ENCODE measurements around the gene KRTAP12-1. TPM values are rescaled to one million over a fixed set of nuclear protein-coding genes. Genes with fewer than 3 reads are reported as not detected.

Gene KRTAP12-1
- total and polyA plus RNA-seq, 2 of the 8 experiments (the other 6 are each of a cell fraction or from before 2014, with no cell fraction given) = 0.50 to 0.73 TPM

GRCh38 chr21:44718571-44718970 lies 36.6 kb upstream of the KRTAP12-1 start:
- H3K4me1 ChIP-seq (replicated peaks in 1 of 4; ENCODE audit: control insufficient read depth in 3 of 4, insufficient read depth in 4 of 4, low read length in 3 of 4) = peaks cover 5 to 18% (median 10%) of the 10 kb centered on the region in 4 experiments
- no peak overlapping the region for H4K8ac ChIP-seq (ENCODE audit: extremely low read depth, insufficient read depth, low read length)
- no peaks in the 10 kb centered on the region for H3K9me3 ChIP-seq (ENCODE audit: insufficient read depth in 2 of 2, low read depth in 1 of 2, low read length in 1 of 2)
- H3K4ac ChIP-seq (replicated peaks; ENCODE audit: insufficient read length, low read depth, low read length) = no peak overlapping the region
- H2BK12ac ChIP-seq (ENCODE audit: low read depth, low read length) = peak overlapping the region; percentile 65; the same call in 1 of the 2 replicates
- no peak overlapping the region for H2BK120ac ChIP-seq (replicated peaks; ENCODE audit: low read depth, low read length)
- FAIRE-seq = no peak
- peak overlapping the region; percentile 72; the same call in 1 of the 2 replicates for H2BK20ac ChIP-seq (ENCODE audit: low read length)
- no peak overlapping the region for H3K27ac ChIP-seq (ENCODE audit: low read depth, low read length)
- no peak overlapping the region for H2AK5ac ChIP-seq (ENCODE audit: low read depth, low read length)
- no peak overlapping the region; the same call in 1 of the 2 replicates for H3K18ac ChIP-seq (ENCODE audit: extremely low read depth, low read length)
- H2BK15ac ChIP-seq (ENCODE audit: low read length) = peak overlapping the region; percentile 54; the same call in 1 of the 2 replicates
- no peak overlapping the region for H4K91ac ChIP-seq (replicated peaks; ENCODE audit: insufficient read length, low read length)
- H4K5ac ChIP-seq (ENCODE audit: insufficient read length, low read depth, low read length) = no peak overlapping the region
- no peaks in the 10 kb centered on the region for H3K36me3 ChIP-seq (ENCODE audit: control insufficient read depth in 2 of 4, insufficient read depth in 4 of 4, low read length in 3 of 4)
- 48% methylated on average over 6 of the region's 6 CpGs; no CpG with 5 or more reads in 1 of the 2 experiments for WGBS, 2 experiments (ENCODE audit: extremely low coverage in 1 of 2, insufficient coverage in 1 of 2, insufficient read length in 1 of 2, insufficient replicate concordance in 2 of 2, low coverage in 1 of 2, low lambda C conversion rate in 2 of 2, missing lambda C conversion rate in 1 of 2)
- no peaks in the 10 kb centered on the region for H4K20me1 ChIP-seq (replicated peaks in 1 of 2; ENCODE audit: control insufficient read depth in 1 of 2, insufficient read depth in 2 of 2, low read length in 2 of 2)
- H3K23ac ChIP-seq (ENCODE audit: insufficient read length) = no peak overlapping the region
- H3K14ac ChIP-seq (ENCODE audit: insufficient read length) = no peak overlapping the region
- no peaks in the 10 kb centered on the region for H3K79me2 ChIP-seq (ENCODE audit: control insufficient read depth in 1 of 2, insufficient read depth in 2 of 2, low read length in 2 of 2)
- H3K79me1 ChIP-seq (ENCODE audit: low read depth, low read length) = no peaks in the 10 kb centered on the region
- peak in 1 of 2 experiments; percentile 56 for DNase-seq (ENCODE audit: low read depth in 1 of 2, low spot score in 2 of 2)
- H3K23me2 ChIP-seq (ENCODE audit: low read depth, low read length) = no peaks in the 10 kb centered on the region; the same call in 1 of the 2 replicates
- peak overlapping the region; percentile 66; the same call in 1 of the 2 replicates for H2AFZ ChIP-seq (ENCODE audit: low read length)
- H2BK5ac ChIP-seq (ENCODE audit: low read depth, low read length) = no peak overlapping the region
- H3K4me2 ChIP-seq (ENCODE audit: insufficient read depth in 1 of 2, low read depth in 2 of 2, low read length in 2 of 2) = peak overlapping the region in 1 of 2 experiments; percentile 11; a peak in 1 of 4 replicates
- peaks cover 0 to 17% (median 5%) of the 10 kb centered on the region in 4 experiments; a peak in 4 of 7 replicates for H3K27me3 ChIP-seq (replicated peaks in 1 of 4; ENCODE audit: control insufficient read depth in 3 of 4, extremely low read depth in 1 of 4, insufficient read depth in 3 of 4, low read length in 3 of 4)
- H3K4me3 ChIP-seq (ENCODE audit: extremely low read depth in 1 of 4, insufficient read depth in 2 of 4, low read depth in 3 of 4, low read length in 4 of 4) = no peak overlapping the region
- ChIA-PET POLR2A (ENCODE audit: partially characterized antibody) (interaction anchor here (0.9 to 1.4 kb wide), 2 partner anchors 9 to 14 kb away, joined by 3 to 4 read pairs; no protein-coding TSS in a partner anchor), CTCF (ENCODE audit: partially characterized antibody) (interaction anchor here (0.6 to 3.0 kb wide), 14 partner anchors 9 to 180 kb away, joined by 3 to 12 read pairs (median 4); partner anchors contain the start of genes KRTAP12-2 and KRTAP12-3)
- no peak overlapping the region for H3K56ac ChIP-seq (replicated peaks; ENCODE audit: insufficient read length, low read depth, low read length)
- no peak overlapping the region for H3K9ac ChIP-seq (replicated peaks in 1 of 4; ENCODE audit: extremely low read depth in 1 of 4, low read depth in 3 of 4, low read length in 3 of 4)
- TF ChIP-seq HDAC6 (IDR thresholded peaks at IDR 0.05; ENCODE audit: low read depth, low read length) (no peak), RAD21 (IDR thresholded peaks at IDR 0.05 in 1 of 2, conservative IDR thresholded peaks at IDR 0.05 in 1 of 2; ENCODE audit: low read depth in 2 of 2, low read length in 2 of 2) (peak; percentile 63 to 73), JUND (IDR thresholded peaks at IDR 0.05; ENCODE audit: low read length) (no peak)

Data from H1 (cell line).